ENCODE data around the gene ZDHHC9. TPM values are rescaled to one million over a fixed set of nuclear protein-coding genes. Genes with fewer than 3 reads are reported as not detected.
A peak's percentile ranks its signal among the peaks of the same experiment; 100 is the strongest.

The ZDHHC9 gene
- total RNA-seq, 4 donors from 2014 or later: 16.5 to 78.3 (median 60.6) TPM

DNA sequence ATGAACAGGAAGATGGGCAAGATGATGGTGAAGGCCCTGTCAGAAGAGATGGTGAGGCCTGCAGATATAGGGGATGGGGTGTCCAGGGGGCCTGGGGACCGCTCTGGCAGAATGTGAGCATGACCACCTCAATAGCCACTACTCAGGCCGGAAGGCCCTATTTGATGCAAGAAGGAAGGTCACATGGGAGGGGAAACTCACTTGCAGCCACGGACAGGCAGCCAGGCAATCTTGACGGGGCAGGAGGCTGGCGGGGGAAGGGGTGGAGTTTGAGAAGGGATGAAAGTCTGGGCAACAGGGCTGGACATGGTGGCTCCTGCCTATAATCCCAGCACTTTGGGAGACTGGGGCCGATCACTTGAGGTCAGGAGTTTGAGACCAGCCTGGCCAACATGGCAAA lies 55.2 kb downstream of the ZDHHC9 start:
- no peaks in the 10 kb centered on the region for H3K36me3 ChIP-seq
- peaks cover 0 to 7% (median 0%) of the 10 kb centered on the region in 4 donors for H3K4me1 ChIP-seq
- no peak overlapping the region for H3K4me3 ChIP-seq

DNA sequence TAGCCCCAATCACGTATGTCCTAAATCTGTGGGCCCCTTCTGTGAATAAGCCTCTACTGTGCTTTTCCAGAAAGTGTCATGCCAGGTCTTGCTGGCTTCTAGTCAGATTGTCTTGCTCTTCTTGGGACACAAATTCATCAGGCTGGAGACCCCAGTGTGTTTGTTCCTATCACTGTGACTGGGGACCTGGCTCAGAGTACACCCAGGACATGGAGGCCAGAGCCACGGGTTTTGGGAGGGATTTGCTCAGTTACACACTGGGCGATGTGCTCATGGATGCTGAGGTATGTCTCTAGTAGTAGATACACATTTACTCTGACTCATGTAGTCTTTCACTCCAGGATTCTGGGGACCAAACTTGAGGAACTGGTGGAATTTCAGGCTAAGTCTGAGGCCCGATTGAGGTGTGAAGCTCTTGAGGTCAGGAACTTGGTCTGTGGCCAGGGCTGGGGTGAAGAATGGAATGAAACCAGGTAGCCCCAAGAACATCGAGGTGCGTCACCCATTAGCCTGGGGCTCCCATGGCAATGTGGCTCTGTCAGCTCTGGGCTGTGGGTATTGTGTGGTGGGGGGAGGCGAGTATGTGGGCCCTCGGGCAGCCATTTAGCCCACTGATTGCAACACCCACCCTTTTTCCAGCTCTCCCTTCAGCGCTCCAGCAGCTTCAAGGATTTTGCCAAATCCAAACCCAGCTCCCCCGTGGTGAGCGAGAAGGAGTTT lies 56.2 kb downstream of the ZDHHC9 start:
- Histone ChIP-seq H3K27ac (peak overlapping the region in 1 of 4 donors; percentile 72), H3K27me3 (no peaks in the 10 kb centered on the region), H3K4me1 (peaks cover 0 to 7% (median 0%) of the 10 kb centered on the region in 4 donors), H3K36me3 (no peaks in the 10 kb centered on the region), H3K9me3 (no peaks in the 10 kb centered on the region), H3K4me3 (no peak overlapping the region)
- TF ChIP-seq, protein P1, sequence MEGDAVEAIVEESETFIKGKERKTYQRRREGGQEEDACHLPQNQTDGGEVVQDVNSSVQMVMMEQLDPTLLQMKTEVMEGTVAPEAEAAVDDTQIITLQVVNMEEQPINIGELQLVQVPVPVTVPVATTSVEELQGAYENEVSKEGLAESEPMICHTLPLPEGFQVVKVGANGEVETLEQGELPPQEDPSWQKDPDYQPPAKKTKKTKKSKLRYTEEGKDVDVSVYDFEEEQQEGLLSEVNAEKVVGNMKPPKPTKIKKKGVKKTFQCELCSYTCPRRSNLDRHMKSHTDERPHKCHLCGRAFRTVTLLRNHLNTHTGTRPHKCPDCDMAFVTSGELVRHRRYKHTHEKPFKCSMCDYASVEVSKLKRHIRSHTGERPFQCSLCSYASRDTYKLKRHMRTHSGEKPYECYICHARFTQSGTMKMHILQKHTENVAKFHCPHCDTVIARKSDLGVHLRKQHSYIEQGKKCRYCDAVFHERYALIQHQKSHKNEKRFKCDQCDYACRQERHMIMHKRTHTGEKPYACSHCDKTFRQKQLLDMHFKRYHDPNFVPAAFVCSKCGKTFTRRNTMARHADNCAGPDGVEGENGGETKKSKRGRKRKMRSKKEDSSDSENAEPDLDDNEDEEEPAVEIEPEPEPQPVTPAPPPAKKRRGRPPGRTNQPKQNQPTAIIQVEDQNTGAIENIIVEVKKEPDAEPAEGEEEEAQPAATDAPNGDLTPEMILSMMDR (IDR thresholded peaks at IDR 0.05): no peak
- no peak for TF ChIP-seq POLR2A (IDR thresholded peaks at IDR 0.05)
- no peak for DNase-seq

More for the DNA sequence above, 55.2 kb downstream of the ZDHHC9 start:
- no peak for DNase-seq
- H3K27me3 ChIP-seq: no peaks in the 10 kb centered on the region
- TF ChIP-seq POLR2A (IDR thresholded peaks at IDR 0.05): no peak
- TF ChIP-seq, protein P1 (IDR thresholded peaks at IDR 0.05): no peak
- no peak overlapping the region for H3K27ac ChIP-seq
- H3K9me3 ChIP-seq: no peaks in the 10 kb centered on the region

DNA sequence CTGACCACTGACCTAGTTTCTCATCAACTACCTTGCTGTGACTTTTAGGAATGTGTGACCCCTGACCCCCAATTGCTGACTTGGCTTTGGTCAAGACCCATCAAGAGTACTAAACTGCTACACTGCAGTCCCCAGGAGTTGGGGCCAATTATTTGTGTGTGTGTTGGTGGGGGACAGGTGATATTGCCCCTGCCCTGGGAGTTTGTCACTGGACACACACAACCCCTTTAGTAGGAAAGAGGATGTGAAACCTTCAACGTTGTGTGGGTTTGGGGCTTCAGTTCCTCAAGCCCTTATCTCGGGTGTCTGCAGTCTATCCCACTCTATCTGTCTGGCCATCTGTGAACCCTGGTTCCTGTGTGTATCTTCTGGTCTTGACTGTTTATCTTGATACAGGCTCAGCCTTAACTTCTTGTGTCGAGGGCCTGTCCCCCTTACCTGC lies 57.5 kb downstream of the ZDHHC9 start:
- no peaks in the 10 kb centered on the region for H3K27me3 ChIP-seq
- H3K4me3 ChIP-seq: peak overlapping the region in 1 of 4 donors; percentile 20
- peak in 2 of 3 donors; percentile 61 to 68 for DNase-seq
- TF ChIP-seq POLR2A (IDR thresholded peaks at IDR 0.05): no peak
- TF ChIP-seq, protein P1 (IDR thresholded peaks at IDR 0.05): no peak
- no peaks in the 10 kb centered on the region for H3K36me3 ChIP-seq
- H3K27ac ChIP-seq: peak overlapping the region in 1 of 4 donors; percentile 72
- no peaks in the 10 kb centered on the region for H3K9me3 ChIP-seq
- H3K4me1 ChIP-seq: peaks cover 0 to 7% (median 0%) of the 10 kb centered on the region in 4 donors

DNA sequence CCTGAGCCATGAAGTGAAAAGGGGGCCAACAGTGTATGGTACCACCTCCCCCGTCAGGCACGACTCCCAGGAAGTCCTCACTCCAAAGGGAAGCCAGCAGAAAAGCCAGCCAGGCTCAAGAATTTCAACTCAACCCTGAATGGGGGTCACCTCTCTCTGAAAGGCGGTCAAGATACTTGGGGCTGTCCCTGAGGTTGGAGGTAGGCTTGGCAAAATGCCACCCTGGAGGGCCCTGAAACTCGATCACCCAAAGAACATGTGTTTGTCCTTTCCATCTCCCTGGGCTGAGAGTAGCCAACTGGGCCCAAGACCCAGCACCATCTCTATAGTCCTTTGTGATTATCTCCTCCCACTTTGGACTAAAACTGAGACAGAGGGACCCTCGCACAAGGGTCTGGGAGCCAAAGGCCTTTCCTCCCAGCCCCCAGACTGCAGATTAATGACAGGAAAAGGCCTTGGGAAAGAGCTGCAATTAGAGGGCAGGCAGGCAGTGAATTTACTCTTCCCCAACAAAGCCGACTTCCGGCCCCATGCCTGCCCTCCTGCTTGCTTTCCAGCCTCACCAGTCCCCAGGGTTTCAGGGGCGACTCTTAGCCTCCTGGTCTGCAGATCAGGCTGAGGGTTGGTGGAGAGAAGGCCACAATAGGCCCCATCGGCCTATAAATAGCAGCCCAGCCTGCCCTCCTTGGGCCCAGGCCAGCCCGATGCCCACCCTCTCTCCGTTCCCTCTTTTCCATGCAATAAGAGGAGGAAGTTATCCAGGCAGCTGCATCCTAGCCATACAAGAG lies 58.3 kb downstream of the ZDHHC9 start:
- DNase-seq: no peak
- Histone ChIP-seq H3K9me3 (no peaks in the 10 kb centered on the region), H3K27ac (peak overlapping the region in 2 of 4 donors; percentile 35 to 72), H3K27me3 (no peaks in the 10 kb centered on the region), H3K4me3 (peak overlapping the region in 1 of 4 donors; percentile 9), H3K4me1 (peaks cover 0 to 7% (median 0%) of the 10 kb centered on the region in 4 donors), H3K36me3 (no peaks in the 10 kb centered on the region)
- TF ChIP-seq, protein P1 (IDR thresholded peaks at IDR 0.05): no peak

DNA sequence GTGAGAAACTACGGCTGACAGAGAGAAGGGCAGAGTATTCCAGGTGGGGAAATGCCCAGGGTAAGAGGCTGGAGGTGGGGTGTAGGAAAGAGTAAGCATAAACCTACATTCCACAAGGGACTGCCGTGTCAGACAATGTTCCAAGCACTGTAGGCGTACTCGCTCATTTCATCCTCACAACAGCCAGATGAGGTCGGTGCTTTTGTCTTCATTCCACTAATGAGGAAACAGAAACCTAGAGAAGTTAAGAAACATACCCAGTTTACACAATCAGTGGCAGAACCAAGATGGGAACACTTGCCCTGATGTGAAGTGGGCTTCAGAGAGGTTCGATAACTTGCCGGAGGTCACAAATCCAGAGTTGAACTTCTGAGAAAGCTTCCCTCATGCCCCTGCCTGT lies 59.3 kb downstream of the ZDHHC9 start:
- TF ChIP-seq, protein P1 (IDR thresholded peaks at IDR 0.05): no peak
- no peak for TF ChIP-seq POLR2A (IDR thresholded peaks at IDR 0.05)
- Histone ChIP-seq H3K36me3 (no peaks in the 10 kb centered on the region), H3K27me3 (no peaks in the 10 kb centered on the region), H3K4me1 (peaks cover 0 to 7% (median 0%) of the 10 kb centered on the region in 4 donors), H3K4me3 (peak overlapping the region in 1 of 4 donors; percentile 49), H3K9me3 (no peaks in the 10 kb centered on the region), H3K27ac (peak overlapping the region in 1 of 4 donors; percentile 80)
- DNase-seq: no peak

All from Peyer's patch (tissue), 4 donors.